Endothelial cell of umbilical vein (primary cell): ENCODE results near the gene CPSF2. TPM values are rescaled to one million over a fixed set of nuclear protein-coding genes. Genes with fewer than 3 reads are reported as not detected.

Experiments used
- BruUV-seq: library from RNA; stranded (reverse); fragments of 400-500 nt; replicated peaks from 2 replicates; lab custom pipeline; 2021; lab: Mats Ljungman, UMichigan
- CTCF ChIA-PET: fragments of 300-600, 350-600 bp; sonication (Branson Sonifier 250); formaldehyde crosslinking; loops from one replicate; lab custom pipeline; 2021; ENCODE audit warnings: antibody characterized with exemption, inconsistent platforms; lab: Charles Lee
- POLR2A ChIA-PET: fragments of 300-600, 350-600 bp; sonication (Branson Sonifier 250); formaldehyde crosslinking; loops from one replicate; lab custom pipeline; 2021; ENCODE audit warnings: antibody characterized with exemption, inconsistent platforms; lab: Charles Lee
- DNase-seq: peaks from one replicate; pipeline ENCODE4 v3.0.0-alpha.2; 2011; ENCODE audit warnings: low read depth, low spot score
- FAIRE-seq: peaks from 2 replicates; lab custom pipeline; 2011; peaks lifted over from hg19 to GRCh38; lab: Jason Lieb, UNC
- H2AFZ ChIP-seq: 2 replicates; pipeline ENCODE4 v1.6.0; 2012; ENCODE audit warnings: low read depth, low read length, control low read depth, inconsistent platforms
- H3K27ac ChIP-seq: 2 replicates; pipeline ENCODE4 v1.5.1; 2011; ENCODE audit warnings: low read depth, mild to moderate bottlenecking, control low read depth, low read length, moderate library complexity; ENCODE audit not compliant: insufficient read depth
- H3K27me3 ChIP-seq, 2 experiments: 2 replicates each; pipeline versions ENCODE4 v1.6.0 to v1.6.1; 2011; ENCODE audit warnings: low read length in 2 of 2, mixed read lengths in 1 of 2; ENCODE audit not compliant: control insufficient read depth in 2 of 2, insufficient read depth in 2 of 2
- H3K36me3 ChIP-seq, 2 experiments: 2 replicates in 1 of 2; 3 replicates in 1 of 2; pipeline ENCODE4 v1.5.1; 2011; ENCODE audit warnings: low read length in 2 of 2, mild to moderate bottlenecking in 1 of 2, moderate library complexity in 1 of 2; ENCODE audit not compliant: control insufficient read depth in 2 of 2, insufficient read depth in 2 of 2; ENCODE audit errors: extremely low read depth in 1 of 2
- H3K4me1 ChIP-seq: 3 replicates; pipeline ENCODE4 v1.5.1; 2011; ENCODE audit warnings: mild to moderate bottlenecking, low read length; ENCODE audit not compliant: control insufficient read depth, insufficient read depth; ENCODE audit errors: extremely low read depth
- H3K4me2 ChIP-seq: 2 replicates; pipeline ENCODE4 v1.6.1; 2011; ENCODE audit warnings: low read length, control low read depth, mixed read lengths; ENCODE audit not compliant: insufficient read depth
- H3K4me3 ChIP-seq, 3 experiments: fragments of 200-600 bp in 1 of 3; sonication (generic), shearing (Covaris generic) in 1 of 3; replicated peaks in 1 of 3; 2 replicates each; pipeline ENCODE4 v1.5.1; 2011 to 2016; ENCODE audit warnings: control low read depth in 3 of 3, low read length in 3 of 3, mild to moderate bottlenecking in 2 of 3, inconsistent platforms in 1 of 3, low read depth in 1 of 3, moderate library complexity in 1 of 3; ENCODE audit not compliant: insufficient read depth in 1 of 3
- H3K79me2 ChIP-seq: 2 replicates; pipeline ENCODE4 v1.6.0; 2012; ENCODE audit warnings: low read length, inconsistent platforms; ENCODE audit not compliant: control insufficient read depth, insufficient read depth
- H3K9ac ChIP-seq: replicated peaks from 2 replicates; pipeline ENCODE3; 2011; ENCODE audit warnings: low read length, control low read depth; ENCODE audit not compliant: insufficient read depth; ENCODE audit errors: extremely low read depth
- H3K9me1 ChIP-seq: replicated peaks from 3 replicates; pipeline ENCODE4 v1.6.0; 2011; ENCODE audit warnings: mild to moderate bottlenecking, low read length; ENCODE audit not compliant: control insufficient read depth, insufficient read depth; ENCODE audit errors: extremely low read depth
- H3K9me3 ChIP-seq: replicated peaks from 2 replicates; pipeline ENCODE4 v1.5.1; 2012; ENCODE audit warnings: low read length, inconsistent platforms; ENCODE audit not compliant: control insufficient read depth, insufficient read depth
- H4K20me1 ChIP-seq: replicated peaks from 2 replicates; pipeline ENCODE3; 2011; ENCODE audit warnings: mild to moderate bottlenecking, low read length; ENCODE audit not compliant: control insufficient read depth, insufficient read depth; ENCODE audit errors: extremely low read depth
- CTCF ChIP-seq, 2 donors: IDR thresholded peaks; 1 replicate in 1 of 2; 2 replicates in 1 of 2; pipeline ENCODE4 v1.5.1; 2011; ENCODE audit warnings: low read length in 2 of 2, mild to moderate bottlenecking in 2 of 2, moderate library complexity in 2 of 2, control low read depth in 1 of 2, inconsistent platforms in 1 of 2, low read depth in 1 of 2; ENCODE audit not compliant: insufficient read depth in 1 of 2; ENCODE audit errors: extremely low read depth in 1 of 2
- EZH2 ChIP-seq: IDR thresholded peaks from 2 replicates; pipeline ENCODE4 v1.6.1; 2012; ENCODE audit warnings: borderline replicate concordance, low read depth, mild to moderate bottlenecking, moderate library complexity, low read length, inconsistent platforms; ENCODE audit not compliant: severe bottlenecking
- FOS ChIP-seq: IDR thresholded peaks from 2 replicates; pipeline ENCODE4 v1.6.1; 2011; ENCODE audit warnings: mild to moderate bottlenecking, low read length, moderate library complexity, borderline replicate concordance; ENCODE audit not compliant: insufficient read depth
- GATA2 ChIP-seq: IDR thresholded peaks from 2 replicates; pipeline ENCODE4 v1.7.0; 2011; ENCODE audit warnings: low read depth, mild to moderate bottlenecking, moderate library complexity, mixed read lengths, low read length; ENCODE audit not compliant: insufficient read length, insufficient read depth
- JUN ChIP-seq: IDR thresholded peaks from 2 replicates; pipeline ENCODE4 v1.6.1; 2011; ENCODE audit warnings: borderline replicate concordance, low read depth; ENCODE audit not compliant: insufficient read length, insufficient read depth
- MAX ChIP-seq: IDR thresholded peaks from 2 replicates; pipeline ENCODE4 v1.6.1; 2011; ENCODE audit not compliant: insufficient read depth, insufficient read length
- MYC ChIP-seq: IDR thresholded peaks from one replicate; pipeline ENCODE4 v1.6.1; 2011; ENCODE audit warnings: mild to moderate bottlenecking, low read depth, low read length
- POLR2A ChIP-seq: IDR thresholded peaks from 2 replicates; pipeline ENCODE4 v1.6.1; 2012; ENCODE audit warnings: low read depth, mild to moderate bottlenecking, control low read depth, low read length
- POLR2AphosphoS5 ChIP-seq: IDR thresholded peaks from 2 replicates; pipeline ENCODE4 v1.6.1; 2012; ENCODE audit warnings: low read depth, mild to moderate bottlenecking, control low read depth, low read length, moderate library complexity; ENCODE audit not compliant: insufficient read depth
- dilution Hi-C: fragments of 300-500 bp; cut with MboI; formaldehyde crosslinking; loops from one replicate; pipeline ENCODE4 v1.15.0; 2019; ENCODE audit warnings: low sequenced_read_pairs; ENCODE audit not compliant: extremely low pct_ligation_motif_present
- intact Hi-C: fragments of 100-400 bp; cut with micrococcal nuclease; formaldehyde crosslinking; loops from one replicate; pipeline ENCODE4 v1.10.0; 2022
- polyA plus RNA-seq, 4 experiments: library from polyadenylated mRNA; depleted of rRNA in 3 of 4; stranded (reverse) in 3 of 4; unstranded in 1 of 4; fragments of >200 nt; gene quantifications; 2 replicates each; pipeline versions ENCODE4 v1.2.1 to v1.2.3, GENCODE V29; 2011 to 2012; ENCODE audit warnings: missing spikeins in 1 of 4
- total RNA-seq: library from RNA; stranded (reverse); gene quantifications from 2 replicates; pipeline ENCODE4 v1.2.3, GENCODE V29; 2021

CPSF2 gene
- total and polyA plus RNA-seq, 2 donors (not counting 3 experiments of a cell fraction or from before 2014, with no cell fraction given): 8.3 to 81.7 TPM

DNA sequence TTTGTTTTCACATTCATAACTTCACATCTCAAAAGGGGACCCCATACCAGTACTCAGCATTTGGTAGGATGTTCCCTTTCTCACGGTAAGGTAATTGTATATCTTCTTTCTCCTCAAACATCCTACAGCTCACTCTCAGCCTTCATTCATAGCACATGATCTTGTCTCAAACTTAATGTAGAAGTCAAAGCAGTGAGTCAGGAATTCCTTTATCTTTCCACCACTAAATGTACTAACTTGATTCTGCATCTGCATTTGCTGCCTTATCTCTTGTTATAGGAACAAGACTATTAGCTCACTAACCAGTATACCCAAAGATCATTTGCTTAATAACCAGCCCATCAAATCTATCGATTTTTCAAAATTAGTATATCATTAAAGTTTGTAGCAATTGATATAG is 22.9 kb downstream of the CPSF2 start:
- no peak overlapping the region for H3K4me2 ChIP-seq
- BruUV-seq: no TSS peak
- intact Hi-C loops: no loop called here
- H3K4me3 ChIP-seq: no peak overlapping the region
- H3K79me2 ChIP-seq: no peaks in the 10 kb centered on the region
- H4K20me1 ChIP-seq: no peaks in the 10 kb centered on the region
- H2AFZ ChIP-seq: no peak overlapping the region
- dilution Hi-C loops: no loop called here
- no peaks in the 10 kb centered on the region for H3K9me1 ChIP-seq
- TF ChIP-seq CTCF (IDR thresholded peaks at IDR 0.05; ENCODE audit: extremely low read depth in 1 of 2, insufficient read depth in 1 of 2, low read depth in 1 of 2, low read length in 2 of 2) (no peak), JUN (no peak), MYC (no peak), GATA2 (no peak), POLR2A (no peak), FOS (no peak), EZH2 (no peak), POLR2AphosphoS5 (no peak), MAX (no peak)
- H3K4me1 ChIP-seq: no peaks in the 10 kb centered on the region
- CTCF ChIA-PET: interaction anchor here (1.3 kb wide), 1 partner anchor 9 kb away, joined by 8 read pairs; no protein-coding TSS in a partner anchor
- H3K27ac ChIP-seq: no peak overlapping the region
- no peaks in the 10 kb centered on the region for H3K9me3 ChIP-seq
- no peak for FAIRE-seq
- DNase-seq: no peak
- H3K9ac ChIP-seq: no peak overlapping the region
- POLR2A ChIA-PET: no interaction called here
- H3K36me3 ChIP-seq: peaks cover 9 to 27% of the 10 kb centered on the region in 2 experiments
- H3K27me3 ChIP-seq: no peaks in the 10 kb centered on the region
